SH-SY5Y (cell line): ENCODE measurements around the gene CRTAC1.

ENCODE experiments used
- GATA2 ChIP-seq: IDR thresholded peaks from 2 replicates; pipeline ENCODE4 v1.6.1; 2011; ENCODE audit warnings: mild to moderate bottlenecking, low read depth, low read length
- GATA3 ChIP-seq: IDR thresholded peaks from 2 replicates; pipeline ENCODE4 v1.6.1; 2011; ENCODE audit warnings: low read depth, mild to moderate bottlenecking, low read length, moderate library complexity

- TF ChIP-seq GATA3 (no peak), GATA2 (no peak)
Observed at GRCh38 chr10:97866524-97867219, 163.7 kb downstream of the CRTAC1 start.
